ENCODE data around the gene ZNF722.

DNA sequence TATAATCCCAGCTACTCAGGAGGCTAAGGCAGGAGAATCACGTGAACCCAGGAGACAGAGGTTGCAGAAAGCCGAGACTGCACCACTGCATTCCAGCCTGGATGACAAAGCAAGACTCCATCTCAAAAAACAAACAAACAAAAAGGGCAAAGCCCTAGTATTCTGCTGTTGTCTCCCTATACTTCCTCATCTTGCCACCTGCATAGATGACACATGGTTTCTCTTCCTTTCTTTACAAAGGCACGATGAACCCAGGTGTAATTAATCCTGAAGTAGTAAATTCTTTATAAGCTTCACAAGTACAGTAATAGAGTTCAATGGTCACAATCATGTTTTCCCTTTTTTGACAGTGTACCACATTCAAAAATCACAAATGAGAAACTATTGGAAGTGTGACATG lies 36.7 kb downstream of the ZNF722 start:
- no peak for TF ChIP-seq POLR2A (IDR thresholded peaks at IDR 0.05)
- TF ChIP-seq, protein P1, sequence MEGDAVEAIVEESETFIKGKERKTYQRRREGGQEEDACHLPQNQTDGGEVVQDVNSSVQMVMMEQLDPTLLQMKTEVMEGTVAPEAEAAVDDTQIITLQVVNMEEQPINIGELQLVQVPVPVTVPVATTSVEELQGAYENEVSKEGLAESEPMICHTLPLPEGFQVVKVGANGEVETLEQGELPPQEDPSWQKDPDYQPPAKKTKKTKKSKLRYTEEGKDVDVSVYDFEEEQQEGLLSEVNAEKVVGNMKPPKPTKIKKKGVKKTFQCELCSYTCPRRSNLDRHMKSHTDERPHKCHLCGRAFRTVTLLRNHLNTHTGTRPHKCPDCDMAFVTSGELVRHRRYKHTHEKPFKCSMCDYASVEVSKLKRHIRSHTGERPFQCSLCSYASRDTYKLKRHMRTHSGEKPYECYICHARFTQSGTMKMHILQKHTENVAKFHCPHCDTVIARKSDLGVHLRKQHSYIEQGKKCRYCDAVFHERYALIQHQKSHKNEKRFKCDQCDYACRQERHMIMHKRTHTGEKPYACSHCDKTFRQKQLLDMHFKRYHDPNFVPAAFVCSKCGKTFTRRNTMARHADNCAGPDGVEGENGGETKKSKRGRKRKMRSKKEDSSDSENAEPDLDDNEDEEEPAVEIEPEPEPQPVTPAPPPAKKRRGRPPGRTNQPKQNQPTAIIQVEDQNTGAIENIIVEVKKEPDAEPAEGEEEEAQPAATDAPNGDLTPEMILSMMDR (IDR thresholded peaks at IDR 0.05) = no peak
